ENCODE measurements around the gene RGP1. TPM values are rescaled to one million over a fixed set of nuclear protein-coding genes. Genes with fewer than 3 reads are reported as not detected.

Gene RGP1
- polyA plus RNA-seq, 1 donor (not counting 4 experiments of a cell fraction or from before 2014, with no cell fraction given): 18.3 TPM

- H3K27ac ChIP-seq (ENCODE audit: control insufficient read depth, insufficient read depth, low read length): no peak overlapping the region
- H3K36me3 ChIP-seq (ENCODE audit: control insufficient read depth in 2 of 2, extremely low read depth in 1 of 2, insufficient read depth in 2 of 2, low read length in 2 of 2): peaks cover 0 to 2% of the 10 kb centered on the region in 2 experiments
- H3K4me1 ChIP-seq (ENCODE audit: control insufficient read depth, extremely low read depth, insufficient read depth, low read length): peaks cover 13% of the 10 kb centered on the region
- no peak overlapping the region for H2AFZ ChIP-seq (ENCODE audit: control insufficient read depth, low read length)
- H3K9ac ChIP-seq (ENCODE audit: control insufficient read depth, extremely low read depth, insufficient read depth, low read length): no peak overlapping the region
- H3K4me2 ChIP-seq (ENCODE audit: control insufficient read depth, extremely low read depth, insufficient read depth, low read depth, low read length): no peak overlapping the region
- no peaks in the 10 kb centered on the region for H3K27me3 ChIP-seq (ENCODE audit: control insufficient read depth, extremely low read depth, insufficient read depth, low read length)
- FAIRE-seq (no peak), DNase-seq (ENCODE audit: low read depth, low spot score) (no peak)
- no peak overlapping the region for H3K4me3 ChIP-seq (ENCODE audit: control insufficient read depth in 2 of 3, extremely low read depth in 1 of 3, insufficient read depth in 2 of 3, low read depth in 1 of 3, low read length in 3 of 3)
- no peaks in the 10 kb centered on the region for H3K9me3 ChIP-seq (ENCODE audit: control insufficient read depth, low read depth, low read length)
- TF ChIP-seq CTCF (optimal IDR thresholded peaks at IDR 0.05 in 1 of 3, IDR thresholded peaks at IDR 0.05 in 1 of 3, conservative IDR thresholded peaks at IDR 0.05 in 1 of 3; ENCODE audit: extremely low read depth in 1 of 3, insufficient read depth in 2 of 3, low read length in 3 of 3) (no peak), EZH2 (IDR thresholded peaks at IDR 0.05; ENCODE audit: low read length) (no peak)
- no peaks in the 10 kb centered on the region for H3K9me1 ChIP-seq (ENCODE audit: control insufficient read depth, extremely low read depth, insufficient read depth, low read length)
- H3K79me2 ChIP-seq (ENCODE audit: control insufficient read depth, insufficient read depth, low read length): no peaks in the 10 kb centered on the region
- dilution Hi-C loops (cut with MboI; ENCODE audit: extremely low pct_ligation_motif_present, low sequenced_read_pairs): no loop called here
- H4K20me1 ChIP-seq (ENCODE audit: control insufficient read depth, extremely low read depth, insufficient read depth, low read length): no peaks in the 10 kb centered on the region
Measured at GRCh38 chr9:35801328-35802128, 52.4 kb downstream of the RGP1 start.

DNA sequence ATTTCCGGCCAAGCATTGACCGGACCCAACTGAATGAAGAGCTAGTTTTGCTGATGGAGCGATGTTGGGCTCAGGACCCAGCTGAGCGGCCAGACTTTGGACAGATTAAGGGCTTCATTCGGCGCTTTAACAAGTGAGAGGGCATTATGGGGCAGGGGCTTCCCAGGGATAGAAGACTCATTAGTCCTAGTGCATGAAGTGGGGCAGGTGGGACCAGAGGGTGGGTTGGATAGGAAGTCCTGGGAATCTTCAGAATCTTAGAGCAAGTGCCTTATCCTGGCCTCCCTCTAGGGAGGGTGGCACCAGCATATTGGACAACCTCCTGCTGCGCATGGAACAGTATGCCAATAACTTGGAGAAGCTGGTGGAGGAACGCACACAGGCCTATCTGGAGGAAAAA is 57.0 kb downstream of the RGP1 start:
- H3K4me1 ChIP-seq (ENCODE audit: control insufficient read depth, extremely low read depth, insufficient read depth, low read length): no peaks in the 10 kb centered on the region
- H3K4me2 ChIP-seq (ENCODE audit: control insufficient read depth, extremely low read depth, insufficient read depth, low read depth, low read length): no peak overlapping the region
- no peak for FAIRE-seq
- no peak for DNase-seq (ENCODE audit: low read depth, low spot score)
- no peaks in the 10 kb centered on the region for H4K20me1 ChIP-seq (ENCODE audit: control insufficient read depth, extremely low read depth, insufficient read depth, low read length)
- no peak overlapping the region for H3K9ac ChIP-seq (ENCODE audit: control insufficient read depth, extremely low read depth, insufficient read depth, low read length)
- dilution Hi-C loops (cut with MboI; ENCODE audit: extremely low pct_ligation_motif_present, low sequenced_read_pairs): no loop called here
- no peak overlapping the region for H2AFZ ChIP-seq (ENCODE audit: control insufficient read depth, low read length)
- H3K9me1 ChIP-seq (ENCODE audit: control insufficient read depth, extremely low read depth, insufficient read depth, low read length): no peaks in the 10 kb centered on the region
- no peak overlapping the region for H3K27ac ChIP-seq (ENCODE audit: control insufficient read depth, insufficient read depth, low read length)
- H3K4me3 ChIP-seq (ENCODE audit: control insufficient read depth in 2 of 3, extremely low read depth in 1 of 3, insufficient read depth in 2 of 3, low read depth in 1 of 3, low read length in 3 of 3): no peak overlapping the region
- peaks cover 0 to 2% of the 10 kb centered on the region in 2 experiments for H3K36me3 ChIP-seq (ENCODE audit: control insufficient read depth in 2 of 2, extremely low read depth in 1 of 2, insufficient read depth in 2 of 2, low read length in 2 of 2)
- H3K79me2 ChIP-seq (ENCODE audit: control insufficient read depth, insufficient read depth, low read length): no peaks in the 10 kb centered on the region
- no peaks in the 10 kb centered on the region for H3K27me3 ChIP-seq (ENCODE audit: control insufficient read depth, extremely low read depth, insufficient read depth, low read length)
- TF ChIP-seq EZH2 (IDR thresholded peaks at IDR 0.05; ENCODE audit: low read length) (no peak), CTCF (optimal IDR thresholded peaks at IDR 0.05 in 1 of 3, IDR thresholded peaks at IDR 0.05 in 1 of 3, conservative IDR thresholded peaks at IDR 0.05 in 1 of 3; ENCODE audit: extremely low read depth in 1 of 3, insufficient read depth in 2 of 3, low read length in 3 of 3) (no peak)
- no peaks in the 10 kb centered on the region for H3K9me3 ChIP-seq (ENCODE audit: control insufficient read depth, low read depth, low read length)

Small RNAs within 50 kb of the gene (small RNA-seq; reads per million reads assigned to genes)
- 0 to 0.33 (median 0) reads per million in 3 experiments for gene MIR6853 (ENCODE audit: insufficient read length in 3 of 3, low read depth in 3 of 3, low replicate concordance in 1 of 3)

Other genes starting within 250 kb of the RGP1 start
- 11.2 to 13.5 TPM (median 11.8 TPM) in 3 replicates for gene TESK1, start 144.0 kb upstream of the RGP1 start, polyA plus RNA-seq
- gene CD72, start 130.9 kb upstream of the RGP1 start, polyA plus RNA-seq: 0.66 to 2.4 TPM (median 0.82 TPM) in 3 replicates
- not detected in 3 replicates for gene SIT1, start 98.4 kb upstream of the RGP1 start, polyA plus RNA-seq
- 21.6 to 91.8 TPM (median 40.5 TPM) in 3 replicates for gene RMRP, start 91.3 kb upstream of the RGP1 start, polyA plus RNA-seq
- gene CCDC107, start 91.0 kb upstream of the RGP1 start, polyA plus RNA-seq: 10.5 to 14.3 TPM (median 14.1 TPM) in 3 replicates
- gene ARHGEF39, start 84.1 kb upstream of the RGP1 start, polyA plus RNA-seq: 0.88 to 3.3 TPM (median 2.4 TPM) in 3 replicates
- 0.89 to 9.5 TPM (median 7.2 TPM) in 3 replicates for gene CA9, start 75.4 kb upstream of the RGP1 start, polyA plus RNA-seq
- 30.1 to 67.0 TPM (median 53.1 TPM) in 3 replicates for gene TPM2, start 59.4 kb upstream of the RGP1 start, polyA plus RNA-seq
- 53.0 to 98.3 TPM (median 54.6 TPM) in 3 replicates for gene TLN1, start 17.1 kb upstream of the RGP1 start, polyA plus RNA-seq
- 24.6 to 33.2 TPM (median 27.0 TPM) in 3 replicates for gene CREB3, start 16.6 kb upstream of the RGP1 start, polyA plus RNA-seq
- gene GBA2, start 59 bp upstream of the RGP1 start, polyA plus RNA-seq: 28.7 to 42.2 TPM (median 31.7 TPM) in 3 replicates
- gene MSMP, start 5.0 kb downstream of the RGP1 start, polyA plus RNA-seq: not detected in 3 replicates
- gene NPR2, start 42.3 kb downstream of the RGP1 start, polyA plus RNA-seq: 3.5 to 5.0 TPM (median 3.9 TPM) in 3 replicates
- gene SPAG8, start 63.0 kb downstream of the RGP1 start, polyA plus RNA-seq: 0.06 to 0.13 TPM (median 0.08 TPM) in 3 replicates
- 11.6 to 16.6 TPM (median 16.6 TPM) in 3 replicates for gene HINT2, start 65.8 kb downstream of the RGP1 start, polyA plus RNA-seq
- not detected in 3 replicates for gene FAM221B, start 79.4 kb downstream of the RGP1 start, polyA plus RNA-seq
- 1.3 to 2.0 TPM (median 2.0 TPM) in 3 replicates for gene TMEM8B, start 79.9 kb downstream of the RGP1 start, polyA plus RNA-seq
- gene OR13J1, start 121.1 kb downstream of the RGP1 start, polyA plus RNA-seq: not detected in 3 replicates
- gene HRCT1, start 156.9 kb downstream of the RGP1 start, polyA plus RNA-seq: not detected in 3 replicates
- not detected in 3 replicates for gene SPAAR, start 160.2 kb downstream of the RGP1 start, polyA plus RNA-seq
- gene OR2S2, start 208.9 kb downstream of the RGP1 start, polyA plus RNA-seq: not detected in 3 replicates

All from keratinocyte (primary cell).